ENCODE measurements around the gene DNAH17.

- TF ChIP-seq CTCF (IDR thresholded peaks at IDR 0.05) (no peak), EZH2 (IDR thresholded peaks at IDR 0.05; ENCODE audit: borderline replicate concordance, insufficient read depth, low read depth, low read length, poor library complexity, severe bottlenecking) (no peak)
These were observed 168.6 kb downstream of the DNAH17 start for GRCh38 chr17:78408476-78409050.
